K562 (cell line): ENCODE results near the gene RNF123. TPM values are rescaled to one million over a fixed set of nuclear protein-coding genes. Genes with fewer than 3 reads are reported as not detected.

Experiments
- ATAC-seq: fragments of 200-7000 bp; cut with Tn5 transposase; 3 replicates; pipeline ENCODE4 v1.9.1; 2020; ENCODE audit warnings: moderate library complexity
- BruUV-seq: library from RNA; stranded (reverse); fragments of 400-500 nt; replicated peaks from 2 replicates; lab custom pipeline; 2021; lab: Mats Ljungman, UMichigan
- CTCF ChIA-PET: fragments of 300-600 bp; formaldehyde crosslinking; extraction: SDS; loops from one replicate; lab custom pipeline; 2021; ENCODE audit warnings: low intra/inter-chr PET ratio; lab: Yijun Ruan, JAX
- POLR2A ChIA-PET: fragments of 300-600, 350-650 bp; sonication (Branson Sonifier 250); formaldehyde crosslinking; extraction: SDS; loops from one replicate; lab custom pipeline; 2021; ENCODE audit warnings: antibody characterized with exemption, inconsistent platforms; lab: Yijun Ruan, JAX
- DNase-seq, 4 experiments: peaks; one replicate each; pipeline versions ENCODE4 v3.0.0 to v3.0.0-alpha.2; 2011 to 2018; ENCODE audit warnings: low spot score in 3 of 4, mixed read lengths in 3 of 4; ENCODE audit errors: extremely low read depth in 1 of 4
- FAIRE-seq: peaks from 2 replicates; lab custom pipeline; 2011; peaks lifted over from hg19 to GRCh38; lab: Jason Lieb, UNC
- H2AFZ ChIP-seq: 2 replicates; pipeline ENCODE4 v1.6.0; 2011; ENCODE audit warnings: low read depth, low read length, control low read depth, inconsistent platforms
- H3K27ac ChIP-seq: fragments of 200-600 bp; 3 replicates; pipeline ENCODE4 v1.8.0; 2011; ENCODE audit warnings: low read depth, mild to moderate bottlenecking, control low read depth, inconsistent platforms, low read length, moderate library complexity, mixed read lengths; ENCODE audit errors: extremely low read depth
- H3K27me3 ChIP-seq, 2 experiments: fragments of 300-600 bp in 1 of 2; 2 replicates in 1 of 2; 3 replicates in 1 of 2; pipeline versions ENCODE4 v1.6.0 to v1.8.0; 2011; ENCODE audit warnings: inconsistent platforms in 2 of 2, low read length in 2 of 2, mild to moderate bottlenecking in 1 of 2, mixed read lengths in 1 of 2, moderate library complexity in 1 of 2; ENCODE audit not compliant: control insufficient read depth in 2 of 2, insufficient read depth in 2 of 2
- H3K36me3 ChIP-seq: fragments of 300-600 bp; 3 replicates; pipeline ENCODE4 v1.8.0; 2011; ENCODE audit warnings: mild to moderate bottlenecking, low read length, inconsistent platforms; ENCODE audit not compliant: control insufficient read depth, insufficient read depth
- H3K4me1 ChIP-seq, 2 experiments: fragments of 200-600 bp in 1 of 2; replicated peaks in 1 of 2; 2 replicates in 1 of 2; 3 replicates in 1 of 2; pipeline versions ENCODE4 v1.5.1 to v1.8.0; 2011; ENCODE audit warnings: inconsistent platforms in 2 of 2, low read length in 2 of 2, mild to moderate bottlenecking in 1 of 2, mixed read lengths in 1 of 2, moderate library complexity in 1 of 2; ENCODE audit not compliant: control insufficient read depth in 2 of 2, insufficient read depth in 2 of 2
- H3K4me2 ChIP-seq: 2 replicates; pipeline ENCODE4 v1.6.1; 2011; ENCODE audit warnings: low read length, control low read depth, inconsistent platforms, mixed read lengths; ENCODE audit not compliant: insufficient read depth
- H3K4me3 ChIP-seq: fragments of 200-600 bp; sonication (generic), shearing (Covaris generic); 2 replicates; pipeline ENCODE4 v1.5.1; 2016; ENCODE audit warnings: control low read depth, inconsistent platforms
- H3K79me2 ChIP-seq: fragments of 200-600 bp; 3 replicates; pipeline ENCODE4 v1.8.0; 2011; ENCODE audit warnings: low read length, inconsistent platforms; ENCODE audit not compliant: control insufficient read depth, insufficient read depth
- H3K9ac ChIP-seq, 2 experiments: 2 replicates each; pipeline versions ENCODE4 v1.6.0 to v1.6.1; 2011; ENCODE audit warnings: low read depth in 2 of 2, low read length in 2 of 2, control low read depth in 1 of 2, inconsistent platforms in 1 of 2, mild to moderate bottlenecking in 1 of 2, mixed read lengths in 1 of 2; ENCODE audit not compliant: insufficient read depth in 1 of 2
- H3K9me1 ChIP-seq: one replicate; pipeline ENCODE4 v1.6.0; 2011; ENCODE audit warnings: inconsistent platforms, mild to moderate bottlenecking, low read length, moderate library complexity; ENCODE audit not compliant: control insufficient read depth, insufficient read depth
- H3K9me3 ChIP-seq: replicated peaks from 2 replicates; pipeline ENCODE4 v1.5.1; 2011; ENCODE audit warnings: low read depth, low read length, inconsistent platforms; ENCODE audit not compliant: control insufficient read depth, insufficient read depth
- H4K20me1 ChIP-seq: replicated peaks from 2 replicates; pipeline ENCODE4 v1.6.1; 2011; ENCODE audit warnings: low read length, inconsistent platforms, mixed read lengths; ENCODE audit not compliant: control insufficient read depth, insufficient read depth
- CBX3 ChIP-seq, 2 experiments: IDR thresholded peaks; 1 replicate in 1 of 2; 2 replicates in 1 of 2; pipeline ENCODE4 v1.6.1; 2012; ENCODE audit warnings: inconsistent platforms in 2 of 2, low read length in 2 of 2, borderline replicate concordance in 1 of 2, control low read depth in 1 of 2
- FOXP4 ChIP-seq: sonication (generic); formaldehyde crosslinking; IDR thresholded peaks from 2 replicates; pipeline ENCODE4 v1.8.0; 2022; ENCODE audit warnings: mild to moderate bottlenecking, missing genetic modification reagents, borderline replicate concordance
- KDM1A ChIP-seq, 2 experiments: fragments of 450-650 bp; IDR thresholded peaks; 2 replicates each; pipeline ENCODE4 v1.6.1; 2016; ENCODE audit warnings: mild to moderate bottlenecking in 2 of 2
- NBN ChIP-seq: fragments of 450-650 bp; IDR thresholded peaks from 2 replicates; pipeline ENCODE4 v1.6.1; 2016; ENCODE audit warnings: low read depth, mild to moderate bottlenecking
- PRPF4 ChIP-seq: fragments of 200-400 bp; formaldehyde crosslinking; IDR thresholded peaks from one replicate; pipeline ENCODE4 v1.6.1; 2017; ENCODE audit warnings: low read length, low read depth, mild to moderate bottlenecking; ENCODE audit not compliant: insufficient read depth, poor library complexity, severe bottlenecking
- SMAD3 ChIP-seq: fragments of 450-650 bp; formaldehyde crosslinking; conservative IDR thresholded peaks from 2 replicates; pipeline ENCODE4 v1.4.0; 2020; ENCODE audit warnings: mild to moderate bottlenecking
- ZNF133 ChIP-seq: fragments of 250-450 bp; sonication (Bioruptor Pico); IDR thresholded peaks from 2 replicates; pipeline ENCODE4 v1.4.0; 2020; ENCODE audit warnings: mild to moderate bottlenecking
- ZNF507 ChIP-seq: conservative IDR thresholded peaks from 2 replicates; pipeline ENCODE4 v1.6.1; 2017; ENCODE audit warnings: missing genetic modification characterization, missing compliant biosample characterization
- WGBS: fragments of 100-300 bp; shearing (Covaris generic); methylation state at CpG from one replicate; pipeline ENCODE4 v1.1.6; 2016; ENCODE audit warnings: low coverage, mixed read lengths; ENCODE audit not compliant: insufficient coverage; ENCODE audit errors: missing lambda C conversion rate; 5-methylcytosine and 5-hydroxymethylcytosine counted together
- in situ Hi-C: fragments of 300-500 bp; cut with MboI; formaldehyde crosslinking; loops from 4 replicates; pipeline ENCODE4 v1.15.0; 2018; ENCODE audit warnings: inconsistent platforms, mixed read lengths
- intact Hi-C: fragments of 100-400 bp; cut with micrococcal nuclease; formaldehyde crosslinking; loops from 2 replicates; pipeline ENCODE4 v1.14.2; 2022
- polyA plus RNA-seq, 8 experiments: library from polyadenylated mRNA; depleted of rRNA in 4 of 8; stranded (reverse) in 5 of 8; unstranded in 3 of 8; fragments of >200 nt; fragmentation: Nextera tagmentation in 2 of 8; fragmentation: Illumina TruSeq in 1 of 8; extraction: Ambion mirVana in 2 of 8; extraction: Trizol in 1 of 8; gene quantifications; 2 replicates each; pipeline versions ENCODE4 v1.2.1 to v1.2.3, GENCODE V29; 2011 to 2014; ENCODE audit warnings: inconsistent platforms in 1 of 8, missing spikeins in 1 of 8
- total RNA-seq, 7 experiments: library from RNA; depleted of rRNA in 6 of 7; stranded (reverse); fragments of >200 nt in 6 of 7; fragmentation: Illumina TruSeq in 2 of 7; extraction: Trizol in 2 of 7; gene quantifications; 2 replicates each; pipeline versions ENCODE4 v1.2.1 to v1.2.3, GENCODE V29; 2011 to 2021; ENCODE audit warnings: low replicate concordance in 1 of 7
- TF ChIP-seq, protein P1 (sequence below): fragments of 450-650 bp; IDR thresholded peaks from 2 replicates; pipeline ENCODE4 v1.6.1; 2017; ENCODE audit warnings: antibody characterized with exemption, mild to moderate bottlenecking
- TF ChIP-seq, protein P2 (sequence below): sonication (generic); formaldehyde crosslinking; IDR thresholded peaks from 2 replicates; pipeline ENCODE4 v1.9.0; 2022; ENCODE audit warnings: mild to moderate bottlenecking, missing genetic modification reagents

RNF123 gene
- total and polyA plus RNA-seq, 9 of the 15 experiments (the other 6 are each of a cell fraction or from before 2014, with no cell fraction given): 8.7 to 53.1 (median 17.5) TPM

- TF ChIP-seq FOXP4 (CRISPR knock-in tag) (no peak), SMAD3 (no peak)
- TF ChIP-seq, all 486 proteins: peak for 0
These were observed 32.0 kb upstream of the RNF123 start (continued) for GRCh38 chr3:49657208-49657915.

- no TSS peak for BruUV-seq
- no peaks in the 10 kb centered on the region for H3K36me3 ChIP-seq
- no peaks in the 10 kb centered on the region for H3K9me1 ChIP-seq
- no peak overlapping the region for H3K27ac ChIP-seq
- intact Hi-C loops: no loop called here
- peaks cover 0 to 21% of the 10 kb centered on the region in 2 experiments; a peak in 2 of 5 replicates for H3K4me1 ChIP-seq
- H3K27me3 ChIP-seq: no peaks in the 10 kb centered on the region
- no peaks in the 10 kb centered on the region for H4K20me1 ChIP-seq
- ChIA-PET CTCF (no interaction called here), POLR2A (no interaction called here)
- no peak overlapping the region for H3K4me2 ChIP-seq
- no peak overlapping the region for H3K4me3 ChIP-seq
- no peaks in the 10 kb centered on the region for H3K79me2 ChIP-seq
- H3K9me3 ChIP-seq: no peaks in the 10 kb centered on the region
- FAIRE-seq: no peak
- 12% methylated on average over 2 of the region's 2 CpGs for WGBS
- in situ Hi-C loops: no loop called here
- ATAC-seq: no peak
- DNase-seq: no peak
- H2AFZ ChIP-seq: no peak overlapping the region
- H3K9ac ChIP-seq: peak overlapping the region in 1 of 2 experiments; percentile 3; a peak in 1 of 4 replicates
- TF ChIP-seq, protein P1, sequence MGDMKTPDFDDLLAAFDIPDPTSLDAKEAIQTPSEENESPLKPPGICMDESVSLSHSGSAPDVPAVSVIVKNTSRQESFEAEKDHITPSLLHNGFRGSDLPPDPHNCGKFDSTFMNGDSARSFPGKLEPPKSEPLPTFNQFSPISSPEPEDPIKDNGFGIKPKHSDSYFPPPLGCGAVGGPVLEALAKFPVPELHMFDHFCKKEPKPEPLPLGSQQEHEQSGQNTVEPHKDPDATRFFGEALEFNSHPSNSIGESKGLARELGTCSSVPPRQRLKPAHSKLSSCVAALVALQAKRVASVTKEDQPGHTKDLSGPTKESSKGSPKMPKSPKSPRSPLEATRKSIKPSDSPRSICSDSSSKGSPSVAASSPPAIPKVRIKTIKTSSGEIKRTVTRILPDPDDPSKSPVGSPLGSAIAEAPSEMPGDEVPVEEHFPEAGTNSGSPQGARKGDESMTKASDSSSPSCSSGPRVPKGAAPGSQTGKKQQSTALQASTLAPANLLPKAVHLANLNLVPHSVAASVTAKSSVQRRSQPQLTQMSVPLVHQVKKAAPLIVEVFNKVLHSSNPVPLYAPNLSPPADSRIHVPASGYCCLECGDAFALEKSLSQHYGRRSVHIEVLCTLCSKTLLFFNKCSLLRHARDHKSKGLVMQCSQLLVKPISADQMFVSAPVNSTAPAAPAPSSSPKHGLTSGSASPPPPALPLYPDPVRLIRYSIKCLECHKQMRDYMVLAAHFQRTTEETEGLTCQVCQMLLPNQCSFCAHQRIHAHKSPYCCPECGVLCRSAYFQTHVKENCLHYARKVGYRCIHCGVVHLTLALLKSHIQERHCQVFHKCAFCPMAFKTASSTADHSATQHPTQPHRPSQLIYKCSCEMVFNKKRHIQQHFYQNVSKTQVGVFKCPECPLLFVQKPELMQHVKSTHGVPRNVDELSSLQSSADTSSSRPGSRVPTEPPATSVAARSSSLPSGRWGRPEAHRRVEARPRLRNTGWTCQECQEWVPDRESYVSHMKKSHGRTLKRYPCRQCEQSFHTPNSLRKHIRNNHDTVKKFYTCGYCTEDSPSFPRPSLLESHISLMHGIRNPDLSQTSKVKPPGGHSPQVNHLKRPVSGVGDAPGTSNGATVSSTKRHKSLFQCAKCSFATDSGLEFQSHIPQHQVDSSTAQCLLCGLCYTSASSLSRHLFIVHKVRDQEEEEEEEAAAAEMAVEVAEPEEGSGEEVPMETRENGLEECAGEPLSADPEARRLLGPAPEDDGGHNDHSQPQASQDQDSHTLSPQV: no peak
- TF ChIP-seq NBN: no peak
- TF ChIP-seq, protein P2, sequence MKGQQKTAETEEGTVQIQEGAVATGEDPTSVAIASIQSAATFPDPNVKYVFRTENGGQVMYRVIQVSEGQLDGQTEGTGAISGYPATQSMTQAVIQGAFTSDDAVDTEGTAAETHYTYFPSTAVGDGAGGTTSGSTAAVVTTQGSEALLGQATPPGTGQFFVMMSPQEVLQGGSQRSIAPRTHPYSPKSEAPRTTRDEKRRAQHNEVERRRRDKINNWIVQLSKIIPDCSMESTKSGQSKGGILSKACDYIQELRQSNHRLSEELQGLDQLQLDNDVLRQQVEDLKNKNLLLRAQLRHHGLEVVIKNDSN (CRISPR knock-in tag): no peak
- no peak for TF ChIP-seq CBX3 (IDR thresholded peaks at IDR 0.05; ENCODE audit: borderline replicate concordance in 1 of 2, low read length in 2 of 2)
- no peak for TF ChIP-seq ZNF507 (tag)
- no peak for TF ChIP-seq KDM1A (IDR thresholded peaks at IDR 0.05)
- TF ChIP-seq ZNF133: no peak
- no peak for TF ChIP-seq PRPF4
These were observed 30.6 kb upstream of the RNF123 start for GRCh38 chr3:49658711-49659110.
